Measurements from ENCODE around the gene SLC39A9.

DNA sequence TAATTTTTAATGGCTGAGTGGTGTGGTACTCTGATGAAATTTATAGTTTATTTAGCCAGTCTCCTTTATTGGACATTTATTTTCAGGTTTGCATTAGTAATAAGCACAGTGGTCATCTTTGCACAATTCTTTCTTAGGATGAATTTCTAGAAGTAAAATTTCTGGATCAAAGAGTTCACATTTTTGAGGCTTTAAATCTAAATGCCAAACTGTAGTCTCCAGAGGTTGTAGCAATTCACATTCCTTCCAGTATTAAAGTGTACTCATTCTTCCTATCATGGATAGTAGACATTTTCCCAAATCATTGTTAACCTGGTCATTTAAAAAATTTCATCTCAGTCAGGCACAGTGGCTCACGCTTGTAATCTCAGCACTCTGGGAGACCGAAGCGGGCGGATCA is 24.8 kb downstream of the SLC39A9 start:
- TF ChIP-seq, protein P1, sequence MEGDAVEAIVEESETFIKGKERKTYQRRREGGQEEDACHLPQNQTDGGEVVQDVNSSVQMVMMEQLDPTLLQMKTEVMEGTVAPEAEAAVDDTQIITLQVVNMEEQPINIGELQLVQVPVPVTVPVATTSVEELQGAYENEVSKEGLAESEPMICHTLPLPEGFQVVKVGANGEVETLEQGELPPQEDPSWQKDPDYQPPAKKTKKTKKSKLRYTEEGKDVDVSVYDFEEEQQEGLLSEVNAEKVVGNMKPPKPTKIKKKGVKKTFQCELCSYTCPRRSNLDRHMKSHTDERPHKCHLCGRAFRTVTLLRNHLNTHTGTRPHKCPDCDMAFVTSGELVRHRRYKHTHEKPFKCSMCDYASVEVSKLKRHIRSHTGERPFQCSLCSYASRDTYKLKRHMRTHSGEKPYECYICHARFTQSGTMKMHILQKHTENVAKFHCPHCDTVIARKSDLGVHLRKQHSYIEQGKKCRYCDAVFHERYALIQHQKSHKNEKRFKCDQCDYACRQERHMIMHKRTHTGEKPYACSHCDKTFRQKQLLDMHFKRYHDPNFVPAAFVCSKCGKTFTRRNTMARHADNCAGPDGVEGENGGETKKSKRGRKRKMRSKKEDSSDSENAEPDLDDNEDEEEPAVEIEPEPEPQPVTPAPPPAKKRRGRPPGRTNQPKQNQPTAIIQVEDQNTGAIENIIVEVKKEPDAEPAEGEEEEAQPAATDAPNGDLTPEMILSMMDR (IDR thresholded peaks at IDR 0.05), result no peak
- TF ChIP-seq POLR2A (IDR thresholded peaks at IDR 0.05), result no peak
